NCI-H1694 treated with DMSO at 0.1 percent for 48 hours (cell line): ENCODE data around the gene PARP16.

Experiments
- DNase-seq: peaks from one replicate; lab custom pipeline; 2025; lab: John Stamatoyannopoulos, UW

The PARP16 gene, protein sequence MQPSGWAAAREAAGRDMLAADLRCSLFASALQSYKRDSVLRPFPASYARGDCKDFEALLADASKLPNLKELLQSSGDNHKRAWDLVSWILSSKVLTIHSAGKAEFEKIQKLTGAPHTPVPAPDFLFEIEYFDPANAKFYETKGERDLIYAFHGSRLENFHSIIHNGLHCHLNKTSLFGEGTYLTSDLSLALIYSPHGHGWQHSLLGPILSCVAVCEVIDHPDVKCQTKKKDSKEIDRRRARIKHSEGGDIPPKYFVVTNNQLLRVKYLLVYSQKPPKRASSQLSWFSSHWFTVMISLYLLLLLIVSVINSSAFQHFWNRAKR

DNA sequence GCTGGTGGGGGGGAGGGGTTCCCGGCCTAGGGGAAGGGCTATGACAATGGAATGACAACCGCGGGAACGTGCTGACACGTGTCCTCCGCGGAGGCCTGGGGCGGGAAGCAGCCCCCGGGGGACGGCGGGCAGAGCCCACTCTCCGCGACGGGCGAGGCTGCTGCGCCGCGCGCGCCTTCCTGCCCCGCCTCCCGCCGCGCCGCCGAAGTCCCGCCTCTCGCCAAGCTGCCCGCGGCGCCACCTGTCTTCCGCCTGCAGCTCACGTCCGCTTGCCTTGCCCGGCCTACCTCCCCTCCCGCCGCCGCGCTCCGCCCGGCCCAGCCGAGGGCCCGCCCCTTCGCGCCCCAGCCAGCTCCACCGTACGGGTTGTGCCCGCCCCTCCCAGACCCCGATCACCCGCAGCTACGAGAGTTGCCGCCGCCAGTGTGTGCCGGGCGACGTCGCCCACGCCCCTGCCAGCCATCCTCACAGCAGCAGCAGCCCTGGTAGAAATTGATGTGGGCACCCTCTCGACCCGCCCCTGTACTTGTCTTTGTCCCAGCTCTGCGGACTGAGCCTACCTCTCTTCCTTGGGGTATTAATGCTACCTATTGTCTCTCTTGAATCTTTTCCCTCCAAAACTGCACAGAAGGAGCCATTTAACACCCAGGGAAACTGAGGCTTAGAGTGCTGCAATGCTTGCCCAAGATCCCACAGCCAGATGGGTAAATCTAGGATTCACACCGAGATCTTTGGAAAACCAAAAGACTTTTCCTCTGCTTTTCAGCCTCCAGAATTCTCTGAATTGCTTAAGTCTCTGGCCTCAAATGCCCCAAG lies at the start of gene PARP16:
Gene PARP16 (minus strand): TSS at position 180 of the 816 bp plus-strand sequence. CDS start 457 bp downstream, outside the sequence.
- peak; percentile 86 for DNase-seq

DNA sequence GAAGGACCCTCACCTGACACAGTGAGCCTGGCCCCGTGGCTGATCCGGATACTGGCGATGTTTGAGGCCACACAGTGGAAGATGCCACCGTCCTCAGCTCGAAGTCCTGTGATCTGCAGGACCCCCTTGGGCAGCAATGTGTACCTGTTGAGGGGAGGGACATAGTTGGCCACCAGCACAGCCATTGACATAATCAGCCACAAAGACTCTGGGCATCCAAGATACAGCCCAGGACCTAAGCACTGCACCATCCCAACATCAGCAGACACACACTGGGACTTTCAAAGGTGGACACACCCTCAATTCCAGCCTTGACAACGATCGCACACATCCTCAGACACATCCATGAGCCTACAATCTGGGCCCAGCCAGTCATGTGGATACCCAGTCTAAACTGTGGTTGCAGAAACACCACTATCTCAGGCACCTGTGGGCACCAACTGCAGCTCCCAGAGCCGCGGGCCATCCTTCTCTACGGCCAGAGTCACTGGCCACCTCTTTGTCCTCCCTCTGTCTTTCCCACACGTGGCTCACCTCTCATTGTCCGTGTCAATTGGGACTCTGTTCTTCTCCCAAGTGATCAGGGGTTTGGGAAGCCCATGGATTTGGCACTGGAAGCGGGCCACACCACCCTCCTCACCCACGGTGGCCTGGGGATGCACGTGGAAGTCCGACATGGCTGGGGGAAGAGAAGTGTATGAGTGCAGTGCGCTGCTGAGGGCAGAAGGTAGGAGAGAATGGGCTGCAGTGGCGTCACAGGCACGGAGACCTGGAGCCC lies 48.8 kb upstream of the PARP16 start:
- no peak for DNase-seq

GRCh38 chr15:65334586-65335231 lies 48.0 kb upstream of the PARP16 start:
- no peak for DNase-seq

GRCh38 chr15:65333856-65334255 lies 47.2 kb upstream of the PARP16 start:
- DNase-seq = no peak

- DNase-seq = no peak
Measured at GRCh38 chr15:65333148-65333820, 46.6 kb upstream of the PARP16 start.

GRCh38 chr15:65332391-65333147 lies 45.9 kb upstream of the PARP16 start:
- no peak for DNase-seq

GRCh38 chr15:65331811-65332210 lies 45.1 kb upstream of the PARP16 start:
- DNase-seq = no peak

DNA sequence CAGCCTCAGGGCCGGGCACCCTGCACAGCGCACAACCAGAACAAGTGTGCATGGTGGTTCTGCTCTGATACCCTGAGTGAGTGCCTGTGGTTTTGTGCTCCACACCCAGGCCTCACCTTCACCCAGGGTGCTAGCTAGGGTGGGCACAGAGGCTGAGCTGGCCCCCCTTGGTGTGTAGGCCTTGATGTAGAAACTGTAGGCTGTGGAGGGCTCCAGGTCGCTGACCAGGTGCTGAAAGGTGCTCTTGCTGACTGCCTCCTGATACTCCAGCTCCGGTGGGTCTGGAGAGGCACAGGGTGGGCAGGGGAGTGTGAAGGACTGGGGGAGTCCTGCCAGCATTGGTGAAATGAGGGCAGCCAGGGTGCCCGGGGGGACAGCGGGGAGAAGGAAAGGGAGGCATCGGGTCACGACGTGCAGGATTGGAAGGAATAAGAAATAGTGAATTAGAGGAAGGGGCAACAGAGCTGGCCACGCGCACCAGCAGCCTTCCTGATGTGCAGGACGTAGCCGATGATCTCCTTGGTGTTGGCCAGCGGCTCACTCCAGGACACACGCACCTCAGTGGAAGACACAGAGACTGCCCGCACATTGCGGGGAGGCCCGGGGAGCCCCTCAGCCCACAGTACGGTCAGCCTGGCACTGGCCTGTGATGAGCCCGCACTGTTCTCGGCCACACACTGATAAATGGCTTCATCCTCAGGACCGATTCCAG lies 44.4 kb upstream of the PARP16 start:
- DNase-seq = no peak

- no peak for DNase-seq
Measured at GRCh38 chr15:65329984-65330735, 43.5 kb upstream of the PARP16 start.

- DNase-seq = no peak
Measured at GRCh38 chr15:65329288-65329983, 42.8 kb upstream of the PARP16 start.

DNA sequence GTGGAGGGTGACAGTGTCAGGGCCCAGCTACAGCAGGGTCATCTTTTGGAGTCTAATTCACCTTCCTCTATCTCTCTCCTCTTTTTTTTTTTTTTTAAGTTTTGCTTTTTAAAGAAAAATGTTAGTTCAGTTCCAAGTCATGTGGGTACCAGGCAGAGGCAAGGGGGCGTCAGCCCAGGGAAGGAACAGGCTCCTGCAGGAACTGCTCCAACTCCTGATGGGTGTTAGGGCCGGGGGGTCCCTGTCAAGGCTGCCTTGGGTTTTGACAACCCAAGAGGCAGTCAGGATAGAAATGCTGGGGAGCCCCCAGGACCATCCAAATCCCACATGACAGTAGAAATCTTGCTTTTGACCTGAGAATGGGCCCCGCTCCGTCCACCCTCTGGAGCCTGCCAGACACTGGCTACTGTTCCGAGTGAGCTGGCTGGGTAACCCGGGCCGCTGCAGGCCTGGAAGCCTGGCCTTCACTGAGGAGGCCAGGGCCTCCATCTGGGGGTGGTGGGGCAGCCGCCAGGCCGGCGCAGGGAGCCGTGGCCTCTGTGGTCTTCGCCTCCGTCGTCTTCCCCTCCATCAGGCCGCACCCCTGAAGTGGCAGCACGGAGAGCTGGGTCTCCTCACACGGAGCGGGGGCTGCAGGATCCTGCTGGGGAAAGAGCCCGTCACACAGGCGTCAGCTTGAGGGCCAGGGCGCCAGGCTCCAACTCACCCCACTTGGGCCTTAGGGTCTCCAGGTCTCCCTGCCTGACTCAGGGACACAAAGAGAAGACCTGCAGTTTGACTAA lies 42.0 kb upstream of the PARP16 start:
- no peak for DNase-seq

DNA sequence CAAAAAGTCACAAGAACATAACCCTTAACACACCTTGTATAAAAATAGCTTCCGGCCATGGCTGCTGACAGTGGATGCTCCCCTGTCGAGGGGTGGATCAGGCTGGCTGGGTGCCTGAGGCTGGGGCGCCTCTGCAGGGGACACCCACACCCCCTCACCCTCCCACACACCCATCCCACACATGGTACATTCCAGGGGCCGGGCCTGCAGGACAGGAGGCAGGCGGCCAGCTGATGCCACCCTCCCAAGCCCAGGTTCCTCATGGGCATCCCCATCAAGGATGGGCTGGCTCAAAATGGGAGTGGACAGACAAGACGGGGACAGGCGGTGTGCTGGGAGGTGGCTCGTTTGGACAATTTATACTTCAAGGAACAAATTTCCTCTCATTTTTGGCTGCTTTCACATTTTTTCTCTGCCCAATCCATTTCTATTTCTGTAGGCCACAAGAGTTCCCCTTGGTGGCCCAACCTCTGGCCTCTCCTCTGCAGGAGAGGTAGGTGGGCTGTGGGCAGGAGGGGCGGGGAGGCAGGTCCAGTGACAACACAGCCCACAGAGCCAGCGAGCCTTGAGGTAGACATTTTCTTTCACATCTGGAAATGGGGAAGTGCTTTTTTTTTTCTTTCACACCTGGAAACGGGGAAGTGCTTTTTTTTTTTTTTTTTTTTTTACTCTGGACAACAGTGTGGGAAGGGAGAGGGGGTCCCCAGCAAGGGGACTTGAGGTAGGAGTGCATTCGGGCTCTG lies 41.1 kb upstream of the PARP16 start:
- no peak for DNase-seq

DNA sequence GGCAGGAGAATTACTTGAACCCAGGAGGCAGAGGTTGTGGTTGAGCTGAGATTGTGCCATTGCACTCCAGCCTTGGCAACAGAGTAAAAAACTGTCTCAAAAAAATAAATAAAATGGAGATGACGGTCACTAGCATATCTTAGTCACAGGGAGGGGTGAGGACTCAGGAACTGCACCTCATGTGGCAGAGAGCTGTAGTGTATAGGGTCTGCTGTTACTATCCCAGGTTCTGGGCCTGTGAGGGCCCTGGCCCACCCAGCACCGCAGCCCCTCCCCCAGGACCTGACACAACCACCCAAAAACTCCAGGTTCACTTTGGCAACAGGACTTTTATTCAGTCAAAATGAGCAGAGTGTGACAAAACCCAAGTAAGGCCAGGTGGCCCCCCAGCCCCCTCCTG lies 40.1 kb upstream of the PARP16 start:
- DNase-seq = no peak

- no peak for DNase-seq
Measured at GRCh38 chr15:65326117-65326526, 39.4 kb upstream of the PARP16 start.

DNA sequence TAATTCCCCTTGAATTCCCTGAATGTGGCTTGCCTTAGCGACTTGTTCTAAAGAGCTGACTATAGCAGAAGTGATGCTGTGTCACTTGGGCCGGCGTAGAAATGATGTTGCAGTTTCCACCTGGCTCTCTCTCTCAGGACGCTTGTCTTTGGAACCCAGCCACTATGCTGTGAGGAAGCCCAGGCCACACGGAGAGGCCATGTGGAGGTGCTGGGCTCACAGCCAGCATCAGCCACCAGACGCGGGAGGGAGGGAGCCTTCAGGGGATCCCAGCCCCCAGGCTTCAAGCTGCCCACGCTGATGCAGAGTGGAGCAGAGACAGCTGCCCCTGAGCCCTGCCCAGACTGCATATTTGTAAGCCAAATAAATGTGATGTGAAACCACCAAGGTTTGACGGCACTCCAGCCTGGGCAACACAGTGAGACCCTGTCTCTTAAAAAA lies 36.4 kb upstream of the PARP16 start:
- peak; percentile 94 for DNase-seq

DNA sequence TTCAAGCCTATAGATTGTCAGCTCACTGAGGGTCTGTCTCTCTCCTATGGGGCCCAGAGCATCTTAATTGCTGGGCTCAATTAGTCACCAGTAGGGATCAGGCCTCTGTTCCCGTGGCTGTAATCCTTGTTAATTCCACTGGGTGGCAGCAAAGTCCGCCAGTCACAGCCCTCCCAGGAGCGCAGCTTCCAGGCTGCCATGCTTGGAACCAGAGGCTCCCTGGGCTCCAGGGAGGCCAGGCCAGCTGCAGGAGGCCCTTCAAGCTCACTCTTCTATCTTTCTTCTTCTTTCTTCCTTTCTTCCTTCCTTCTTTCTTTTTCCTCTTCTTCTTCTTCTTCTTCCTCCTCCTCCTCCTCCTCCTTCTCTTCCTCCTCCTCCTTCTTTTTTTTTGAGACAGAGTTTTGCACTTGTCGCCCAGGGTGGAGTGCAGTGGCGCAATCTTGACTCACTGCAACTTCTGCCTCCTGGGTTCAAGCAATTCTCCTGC lies 32.2 kb upstream of the PARP16 start:
- DNase-seq = peak; percentile 63

DNA sequence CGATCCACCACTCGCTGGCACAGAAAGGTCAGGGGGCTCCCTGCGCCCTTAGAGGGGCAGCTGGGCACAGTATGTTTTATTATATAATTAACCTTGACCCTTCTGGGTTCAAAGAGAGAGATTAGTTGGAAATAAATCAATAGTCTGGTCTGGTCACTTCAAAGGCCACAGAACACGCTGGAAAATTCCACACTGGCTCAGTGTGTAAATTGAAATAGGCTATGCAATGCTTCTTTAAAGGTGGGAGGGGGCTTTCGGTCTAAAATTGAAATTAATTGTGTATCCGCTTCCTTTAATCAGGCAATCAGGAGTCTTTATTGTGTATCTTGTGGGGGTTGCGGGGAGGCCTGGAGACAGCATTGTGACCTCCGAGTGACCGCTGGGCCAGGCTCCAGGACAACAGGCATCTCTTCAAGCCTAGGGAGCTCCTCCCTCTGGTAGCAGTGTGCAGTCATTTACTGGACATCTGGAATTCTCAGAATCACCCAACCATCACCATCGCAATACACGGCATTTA lies 25.8 kb upstream of the PARP16 start:
- DNase-seq = no peak
